ENCODE data around the gene ADAM12. TPM values are rescaled to one million over a fixed set of nuclear protein-coding genes. Genes with fewer than 3 reads are reported as not detected.

Gene ADAM12
- polyA plus RNA-seq, 1 donor from 2014 or later = 0.09 TPM

DNA sequence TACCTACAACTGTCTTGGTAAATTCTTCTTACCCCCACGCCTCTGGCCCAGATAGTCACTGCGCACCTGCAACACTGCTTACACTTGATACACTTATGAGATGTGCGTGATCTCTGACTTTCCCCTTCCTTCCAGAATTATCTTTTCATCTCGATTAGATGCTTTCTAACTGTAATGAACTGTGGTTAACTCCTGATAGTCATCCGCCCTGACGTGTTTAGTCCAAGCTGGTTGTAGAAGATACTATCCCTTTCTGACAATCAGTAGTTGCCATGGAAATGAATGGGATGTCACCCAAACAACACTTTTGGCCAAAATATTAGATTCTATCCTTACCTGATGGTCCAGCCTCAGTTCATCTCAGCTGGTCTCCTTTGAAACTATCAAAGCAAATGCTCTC, 241.5 kb downstream of the ADAM12 start:
- Histone ChIP-seq H4K20me1 (ENCODE audit: insufficient read depth) (no peaks in the 10 kb centered on the region), H3K27ac (ENCODE audit: low read length) (no peak overlapping the region), H2AFZ (ENCODE audit: low read depth, low read length) (no peak overlapping the region), H3K4me2 (ENCODE audit: low read length) (no peak overlapping the region), H3K9ac (ENCODE audit: low read length) (no peak overlapping the region), H3K4me3 (ENCODE audit: low read length) (no peak overlapping the region), H3K36me3 (ENCODE audit: insufficient read depth, low read length) (no peaks in the 10 kb centered on the region), H3K9me2 (ENCODE audit: insufficient read depth, low read length) (no peaks in the 10 kb centered on the region), H3K27me3 (ENCODE audit: insufficient read depth, low read depth, low read length) (no peaks in the 10 kb centered on the region), H3K79me2 (replicated peaks; ENCODE audit: insufficient read depth, low read length) (no peaks in the 10 kb centered on the region), H3F3A (ENCODE audit: insufficient read depth, low read length, poor library complexity, severe bottlenecking) (no peaks in the 10 kb centered on the region), H3K9me3 (ENCODE audit: low read length) (no peaks in the 10 kb centered on the region)
- TF ChIP-seq MXI1 (conservative IDR thresholded peaks at IDR 0.05; ENCODE audit: poor library complexity, severe bottlenecking) = no peak
- TF ChIP-seq POLR2AphosphoS5 (IDR thresholded peaks at IDR 0.05) = no peak
- no peak for TF ChIP-seq SMC3 (conservative IDR thresholded peaks at IDR 0.05; ENCODE audit: poor library complexity)
- TF ChIP-seq, protein P1, sequence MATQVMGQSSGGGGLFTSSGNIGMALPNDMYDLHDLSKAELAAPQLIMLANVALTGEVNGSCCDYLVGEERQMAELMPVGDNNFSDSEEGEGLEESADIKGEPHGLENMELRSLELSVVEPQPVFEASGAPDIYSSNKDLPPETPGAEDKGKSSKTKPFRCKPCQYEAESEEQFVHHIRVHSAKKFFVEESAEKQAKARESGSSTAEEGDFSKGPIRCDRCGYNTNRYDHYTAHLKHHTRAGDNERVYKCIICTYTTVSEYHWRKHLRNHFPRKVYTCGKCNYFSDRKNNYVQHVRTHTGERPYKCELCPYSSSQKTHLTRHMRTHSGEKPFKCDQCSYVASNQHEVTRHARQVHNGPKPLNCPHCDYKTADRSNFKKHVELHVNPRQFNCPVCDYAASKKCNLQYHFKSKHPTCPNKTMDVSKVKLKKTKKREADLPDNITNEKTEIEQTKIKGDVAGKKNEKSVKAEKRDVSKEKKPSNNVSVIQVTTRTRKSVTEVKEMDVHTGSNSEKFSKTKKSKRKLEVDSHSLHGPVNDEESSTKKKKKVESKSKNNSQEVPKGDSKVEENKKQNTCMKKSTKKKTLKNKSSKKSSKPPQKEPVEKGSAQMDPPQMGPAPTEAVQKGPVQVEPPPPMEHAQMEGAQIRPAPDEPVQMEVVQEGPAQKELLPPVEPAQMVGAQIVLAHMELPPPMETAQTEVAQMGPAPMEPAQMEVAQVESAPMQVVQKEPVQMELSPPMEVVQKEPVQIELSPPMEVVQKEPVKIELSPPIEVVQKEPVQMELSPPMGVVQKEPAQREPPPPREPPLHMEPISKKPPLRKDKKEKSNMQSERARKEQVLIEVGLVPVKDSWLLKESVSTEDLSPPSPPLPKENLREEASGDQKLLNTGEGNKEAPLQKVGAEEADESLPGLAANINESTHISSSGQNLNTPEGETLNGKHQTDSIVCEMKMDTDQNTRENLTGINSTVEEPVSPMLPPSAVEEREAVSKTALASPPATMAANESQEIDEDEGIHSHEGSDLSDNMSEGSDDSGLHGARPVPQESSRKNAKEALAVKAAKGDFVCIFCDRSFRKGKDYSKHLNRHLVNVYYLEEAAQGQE (IDR thresholded peaks at IDR 0.05; ENCODE audit: borderline replicate concordance) = no peak
- TF ChIP-seq TAF1 (IDR thresholded peaks at IDR 0.05; ENCODE audit: low read depth) = no peak
- TF ChIP-seq EZH2 (IDR thresholded peaks at IDR 0.05; ENCODE audit: borderline replicate concordance, insufficient read depth, low read length, poor library complexity, severe bottlenecking) = no peak
- TF ChIP-seq RAD21 (conservative IDR thresholded peaks at IDR 0.05) = no peak
- TF ChIP-seq, protein P2, sequence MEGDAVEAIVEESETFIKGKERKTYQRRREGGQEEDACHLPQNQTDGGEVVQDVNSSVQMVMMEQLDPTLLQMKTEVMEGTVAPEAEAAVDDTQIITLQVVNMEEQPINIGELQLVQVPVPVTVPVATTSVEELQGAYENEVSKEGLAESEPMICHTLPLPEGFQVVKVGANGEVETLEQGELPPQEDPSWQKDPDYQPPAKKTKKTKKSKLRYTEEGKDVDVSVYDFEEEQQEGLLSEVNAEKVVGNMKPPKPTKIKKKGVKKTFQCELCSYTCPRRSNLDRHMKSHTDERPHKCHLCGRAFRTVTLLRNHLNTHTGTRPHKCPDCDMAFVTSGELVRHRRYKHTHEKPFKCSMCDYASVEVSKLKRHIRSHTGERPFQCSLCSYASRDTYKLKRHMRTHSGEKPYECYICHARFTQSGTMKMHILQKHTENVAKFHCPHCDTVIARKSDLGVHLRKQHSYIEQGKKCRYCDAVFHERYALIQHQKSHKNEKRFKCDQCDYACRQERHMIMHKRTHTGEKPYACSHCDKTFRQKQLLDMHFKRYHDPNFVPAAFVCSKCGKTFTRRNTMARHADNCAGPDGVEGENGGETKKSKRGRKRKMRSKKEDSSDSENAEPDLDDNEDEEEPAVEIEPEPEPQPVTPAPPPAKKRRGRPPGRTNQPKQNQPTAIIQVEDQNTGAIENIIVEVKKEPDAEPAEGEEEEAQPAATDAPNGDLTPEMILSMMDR (IDR thresholded peaks at IDR 0.05; ENCODE audit: poor library complexity, severe bottlenecking) = no peak
- no peak for TF ChIP-seq EP300 (conservative IDR thresholded peaks at IDR 0.05; ENCODE audit: poor library complexity, severe bottlenecking)

DNA sequence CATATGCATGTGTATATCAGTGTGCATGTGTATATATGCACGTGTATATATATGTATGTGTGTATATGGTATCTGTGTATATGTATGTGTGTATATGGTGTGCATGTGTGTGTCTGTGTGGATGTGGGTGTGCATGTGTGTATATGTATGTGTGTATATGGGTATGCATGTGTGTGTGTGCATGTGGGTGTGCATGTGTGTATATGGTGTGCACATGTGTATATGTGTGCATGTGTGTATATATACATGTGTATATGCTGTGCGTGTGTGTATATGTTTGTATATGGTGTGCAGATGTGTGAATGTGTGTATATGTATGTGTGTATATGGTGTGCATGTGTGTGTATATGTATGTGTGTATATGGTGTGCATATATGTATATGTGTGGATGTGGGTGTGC, 245.2 kb downstream of the ADAM12 start:
- Histone ChIP-seq H3K36me3 (ENCODE audit: insufficient read depth, low read length) (no peaks in the 10 kb centered on the region), H3K27ac (ENCODE audit: low read length) (no peak overlapping the region), H3K79me2 (replicated peaks; ENCODE audit: insufficient read depth, low read length) (no peaks in the 10 kb centered on the region), H4K20me1 (ENCODE audit: insufficient read depth) (no peaks in the 10 kb centered on the region), H3F3A (ENCODE audit: insufficient read depth, low read length, poor library complexity, severe bottlenecking) (no peaks in the 10 kb centered on the region), H3K9ac (ENCODE audit: low read length) (no peak overlapping the region), H3K4me3 (ENCODE audit: low read length) (no peak overlapping the region), H3K27me3 (ENCODE audit: insufficient read depth, low read depth, low read length) (no peaks in the 10 kb centered on the region), H3K9me3 (ENCODE audit: low read length) (no peaks in the 10 kb centered on the region), H2AFZ (ENCODE audit: low read depth, low read length) (no peak overlapping the region), H3K4me2 (ENCODE audit: low read length) (no peak overlapping the region), H3K9me2 (ENCODE audit: insufficient read depth, low read length) (no peaks in the 10 kb centered on the region)
- TF ChIP-seq, protein P1 (IDR thresholded peaks at IDR 0.05; ENCODE audit: borderline replicate concordance) = no peak
- TF ChIP-seq TAF1 (IDR thresholded peaks at IDR 0.05; ENCODE audit: low read depth) (no peak), EZH2 (IDR thresholded peaks at IDR 0.05; ENCODE audit: borderline replicate concordance, insufficient read depth, low read length, poor library complexity, severe bottlenecking) (no peak), POLR2AphosphoS5 (IDR thresholded peaks at IDR 0.05) (no peak), MXI1 (conservative IDR thresholded peaks at IDR 0.05; ENCODE audit: poor library complexity, severe bottlenecking) (no peak), SMC3 (conservative IDR thresholded peaks at IDR 0.05; ENCODE audit: poor library complexity) (no peak)
- TF ChIP-seq, protein P2 (IDR thresholded peaks at IDR 0.05; ENCODE audit: poor library complexity, severe bottlenecking) = no peak
